SK-N-SH (cell line): ENCODE data around the gene SLFN14. TPM values are rescaled to one million over a fixed set of nuclear protein-coding genes. Genes with fewer than 3 reads are reported as not detected.

Experiments
- CTCF ChIA-PET: fragments of 300-600, 350-600 bp; formaldehyde crosslinking; extraction: SDS; loops from one replicate; lab custom pipeline; 2021; lab: Yijun Ruan, JAX
- POLR2A ChIA-PET: fragments of 350-600 bp; sonication (Branson Sonifier 250); formaldehyde crosslinking; extraction: SDS; loops from one replicate; lab custom pipeline; 2020; ENCODE audit warnings: antibody characterized with exemption, inconsistent platforms; lab: Yijun Ruan, JAX
- DNase-seq: peaks from one replicate; pipeline ENCODE4 v3.0.0; 2012
- H2AFZ ChIP-seq: fragments of 200-600 bp; sonication (generic); 2 replicates; pipeline ENCODE4 v1.8.1; 2016; ENCODE audit warnings: antibody characterized with exemption, mild to moderate bottlenecking, low read depth
- H3F3A ChIP-seq: fragments of 200-600 bp; sonication (generic); replicated peaks from 2 replicates; pipeline ENCODE3; 2016; ENCODE audit warnings: antibody characterized with exemption, mild to moderate bottlenecking; ENCODE audit not compliant: insufficient read depth
- H3K27ac ChIP-seq, 2 experiments: fragments of 200-500 bp in 1 of 2; fragments of 200-600 bp in 1 of 2; sonication (Bioruptor generic) in 1 of 2; sonication (generic), shearing (Covaris generic) in 1 of 2; 2 replicates each; pipeline versions ENCODE4 v1.5.1 to v1.6.1; 2014 to 2016; ENCODE audit warnings: low read depth in 2 of 2, inconsistent platforms in 1 of 2, low read length in 1 of 2, mild to moderate bottlenecking in 1 of 2, mixed read lengths in 1 of 2
- H3K27me3 ChIP-seq: fragments of 200-600 bp; sonication (generic), shearing (Covaris generic); 2 replicates; pipeline ENCODE4 v1.6.1; 2016; ENCODE audit warnings: mixed run types; ENCODE audit not compliant: insufficient read depth
- H3K36me3 ChIP-seq, 2 experiments: fragments of 200-500 bp in 1 of 2; fragments of 200-600 bp in 1 of 2; sonication (Bioruptor generic) in 1 of 2; sonication (generic) in 1 of 2; replicated peaks in 1 of 2; 2 replicates each; pipeline versions ENCODE3 to v1.5.1; 2014 to 2016; ENCODE audit warnings: low read length in 1 of 2, mild to moderate bottlenecking in 1 of 2; ENCODE audit not compliant: insufficient read depth in 2 of 2, control insufficient read depth in 1 of 2
- H3K4me1 ChIP-seq, 2 experiments: fragments of 200-500 bp in 1 of 2; fragments of 200-600 bp in 1 of 2; sonication (Bioruptor generic) in 1 of 2; sonication (generic), shearing (Covaris generic) in 1 of 2; 2 replicates each; pipeline versions ENCODE4 v1.5.1 to v1.6.1; 2014 to 2016; ENCODE audit warnings: low read depth in 1 of 2, low read length in 1 of 2, mixed run types in 1 of 2; ENCODE audit not compliant: insufficient read depth in 2 of 2, control insufficient read depth in 1 of 2
- H3K4me2 ChIP-seq: fragments of 200-600 bp; sonication (generic), shearing (Covaris generic); 2 replicates; pipeline ENCODE4 v1.6.1; 2017; ENCODE audit warnings: mixed run types
- H3K4me3 ChIP-seq, 2 experiments: fragments of 200-500 bp in 1 of 2; fragments of 200-600 bp in 1 of 2; sonication (Bioruptor generic) in 1 of 2; sonication (generic), shearing (Covaris generic) in 1 of 2; 2 replicates each; pipeline versions ENCODE4 v1.5.1 to v1.8.1; 2014 to 2016; ENCODE audit warnings: low read depth in 2 of 2, inconsistent platforms in 1 of 2, low read length in 1 of 2, mild to moderate bottlenecking in 1 of 2, mixed read lengths in 1 of 2, moderate library complexity in 1 of 2
- H3K79me2 ChIP-seq: fragments of 200-600 bp; sonication (generic); 2 replicates; pipeline ENCODE4 v1.8.1; 2017; ENCODE audit warnings: mild to moderate bottlenecking; ENCODE audit not compliant: insufficient read depth
- H3K9ac ChIP-seq: fragments of 200-600 bp; sonication (generic); 2 replicates; pipeline ENCODE4 v1.6.1; 2017; ENCODE audit warnings: mixed run types
- H3K9me2 ChIP-seq: fragments of 200-600 bp; sonication (generic); 2 replicates; pipeline ENCODE4 v1.6.1; 2017; ENCODE audit warnings: mixed run types
- H3K9me3 ChIP-seq: fragments of 200-600 bp; sonication (generic); 2 replicates; pipeline ENCODE4 v1.6.1; 2017; ENCODE audit warnings: mixed run types, mild to moderate bottlenecking, moderate library complexity
- H4K20me1 ChIP-seq: fragments of 200-600 bp; sonication (generic); 2 replicates; pipeline ENCODE4 v1.6.1; 2017; ENCODE audit warnings: mild to moderate bottlenecking, mixed run types; ENCODE audit not compliant: insufficient read depth
- CHD2 ChIP-seq: fragments of 150-350 bp; IDR thresholded peaks from 2 replicates; pipeline ENCODE4 v1.6.1; 2018; ENCODE audit warnings: low read length; ENCODE audit not compliant: partially characterized antibody
- EP300 ChIP-seq, 2 experiments: IDR thresholded peaks; 2 replicates each; pipeline versions ENCODE4 v1.4.0 to v1.6.1; 2012; ENCODE audit warnings: borderline replicate concordance in 1 of 2, low read depth in 1 of 2, low read length in 1 of 2
- FOSL2 ChIP-seq: IDR thresholded peaks from 2 replicates; pipeline ENCODE4 v1.4.0; 2012; ENCODE audit warnings: low read depth, mild to moderate bottlenecking, moderate library complexity, borderline replicate concordance
- GATA2 ChIP-seq: sonication (generic); formaldehyde crosslinking; IDR thresholded peaks from 2 replicates; pipeline ENCODE4 v1.5.0; 2020; ENCODE audit warnings: mild to moderate bottlenecking, missing genetic modification reagents
- MEF2A ChIP-seq: IDR thresholded peaks from 2 replicates; pipeline ENCODE4 v1.4.0; 2012; ENCODE audit warnings: low read depth, borderline replicate concordance
- RAD21 ChIP-seq: IDR thresholded peaks from 2 replicates; pipeline ENCODE4 v1.6.1; 2012; ENCODE audit warnings: mild to moderate bottlenecking, low read length
- RXRA ChIP-seq: IDR thresholded peaks from 2 replicates; pipeline ENCODE4 v1.4.0; 2012; ENCODE audit warnings: low read depth, mild to moderate bottlenecking, borderline replicate concordance
- SMC3 ChIP-seq: IDR thresholded peaks from 2 replicates; pipeline ENCODE4 v1.6.1; 2012; ENCODE audit warnings: low read depth, low read length, improper control_type of control experiment
- TCF12 ChIP-seq: IDR thresholded peaks from 2 replicates; pipeline ENCODE4 v1.4.0; 2012
- TEAD4 ChIP-seq: IDR thresholded peaks from 2 replicates; pipeline ENCODE4 v1.4.0; 2012; ENCODE audit warnings: mild to moderate bottlenecking, borderline replicate concordance; ENCODE audit not compliant: insufficient read depth
- WGBS: methylation state at CpG from one replicate; pipeline ENCODE4 v1.1.6; 2017; ENCODE audit warnings: low lambda C conversion rate; 5-methylcytosine and 5-hydroxymethylcytosine counted together
- polyA plus RNA-seq, 3 experiments: library from polyadenylated mRNA; depleted of rRNA; stranded (reverse); fragments of >200 nt; gene quantifications; 2 replicates each; pipeline ENCODE4 v1.2.3, GENCODE V29; 2012
- TF ChIP-seq, protein P1 (sequence below): IDR thresholded peaks from 2 replicates; pipeline ENCODE4 v1.4.0; 2012; ENCODE audit warnings: low read depth, borderline replicate concordance
- TF ChIP-seq, protein P2 (sequence below): IDR thresholded peaks from 2 replicates; pipeline ENCODE4 v1.6.1; 2012; ENCODE audit warnings: mild to moderate bottlenecking, low read depth, low read length, moderate library complexity
- TF ChIP-seq, protein P3 (sequence below): fragments of 200-600 bp; sonication (generic); IDR thresholded peaks from 2 replicates; pipeline ENCODE4 v1.6.1; 2017; ENCODE audit warnings: antibody characterized with exemption, mild to moderate bottlenecking, moderate library complexity
- TF ChIP-seq, protein P4 (sequence below): fragments of 150-350 bp; IDR thresholded peaks from 2 replicates; pipeline ENCODE4 v1.6.1; 2016; ENCODE audit warnings: mild to moderate bottlenecking, low read depth, low read length
- TF ChIP-seq, protein P5 (sequence below): IDR thresholded peaks from 2 replicates; pipeline ENCODE4 v1.4.0; 2012; ENCODE audit warnings: low read depth, borderline replicate concordance

SLFN14 gene
- polyA plus RNA-seq, 1 of the 3 experiments (the other 2 are of a cell fraction): not detected

DNA sequence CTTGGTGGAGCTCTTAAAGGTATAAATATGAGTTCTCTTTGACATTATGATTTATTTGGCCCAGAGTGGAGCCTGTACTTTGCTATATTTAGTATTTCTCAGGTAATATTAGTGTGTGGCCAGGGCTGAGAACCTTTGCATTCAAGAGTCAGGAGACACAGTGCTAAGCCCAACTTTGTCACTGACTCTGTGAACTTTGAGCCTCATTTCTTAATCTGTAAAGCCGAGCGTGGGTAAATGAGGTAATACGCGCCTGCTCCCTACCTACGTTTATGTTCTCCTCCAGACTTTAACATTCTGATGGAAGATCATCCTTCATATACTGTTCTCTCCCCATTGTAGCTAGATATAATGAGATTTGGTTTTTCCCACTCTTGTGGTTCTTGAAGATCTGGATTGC lies 37.0 kb upstream of the SLFN14 start:
- ChIA-PET POLR2A (no interaction called here), CTCF (interaction anchor here (1.1 to 3.6 kb wide), 2 partner anchors 15 to 150 kb away, joined by 3 to 19 read pairs; no protein-coding TSS in a partner anchor)
- no peak for DNase-seq
- peaks cover 31% of the 10 kb centered on the region for H4K20me1 ChIP-seq
- H3K27me3 ChIP-seq: no peaks in the 10 kb centered on the region
- H3K4me1 ChIP-seq: no peaks in the 10 kb centered on the region
- peaks cover 94% of the 10 kb centered on the region for H3K79me2 ChIP-seq
- H3K9ac ChIP-seq: no peak overlapping the region
- no peak overlapping the region for H3K27ac ChIP-seq
- 76% methylated on average over 5 of the region's 5 CpGs for WGBS
- H2AFZ ChIP-seq: no peak overlapping the region
- H3K9me2 ChIP-seq: no peaks in the 10 kb centered on the region
- no peaks in the 10 kb centered on the region for H3K9me3 ChIP-seq
- no peak for TF ChIP-seq GATA2 (CRISPR knock-in tag)
- TF ChIP-seq, protein P1, sequence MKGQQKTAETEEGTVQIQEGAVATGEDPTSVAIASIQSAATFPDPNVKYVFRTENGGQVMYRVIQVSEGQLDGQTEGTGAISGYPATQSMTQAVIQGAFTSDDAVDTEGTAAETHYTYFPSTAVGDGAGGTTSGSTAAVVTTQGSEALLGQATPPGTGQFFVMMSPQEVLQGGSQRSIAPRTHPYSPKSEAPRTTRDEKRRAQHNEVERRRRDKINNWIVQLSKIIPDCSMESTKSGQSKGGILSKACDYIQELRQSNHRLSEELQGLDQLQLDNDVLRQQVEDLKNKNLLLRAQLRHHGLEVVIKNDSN: no peak
- no peak for TF ChIP-seq MEF2A
- TF ChIP-seq FOSL2: no peak
- TF ChIP-seq, protein P2, sequence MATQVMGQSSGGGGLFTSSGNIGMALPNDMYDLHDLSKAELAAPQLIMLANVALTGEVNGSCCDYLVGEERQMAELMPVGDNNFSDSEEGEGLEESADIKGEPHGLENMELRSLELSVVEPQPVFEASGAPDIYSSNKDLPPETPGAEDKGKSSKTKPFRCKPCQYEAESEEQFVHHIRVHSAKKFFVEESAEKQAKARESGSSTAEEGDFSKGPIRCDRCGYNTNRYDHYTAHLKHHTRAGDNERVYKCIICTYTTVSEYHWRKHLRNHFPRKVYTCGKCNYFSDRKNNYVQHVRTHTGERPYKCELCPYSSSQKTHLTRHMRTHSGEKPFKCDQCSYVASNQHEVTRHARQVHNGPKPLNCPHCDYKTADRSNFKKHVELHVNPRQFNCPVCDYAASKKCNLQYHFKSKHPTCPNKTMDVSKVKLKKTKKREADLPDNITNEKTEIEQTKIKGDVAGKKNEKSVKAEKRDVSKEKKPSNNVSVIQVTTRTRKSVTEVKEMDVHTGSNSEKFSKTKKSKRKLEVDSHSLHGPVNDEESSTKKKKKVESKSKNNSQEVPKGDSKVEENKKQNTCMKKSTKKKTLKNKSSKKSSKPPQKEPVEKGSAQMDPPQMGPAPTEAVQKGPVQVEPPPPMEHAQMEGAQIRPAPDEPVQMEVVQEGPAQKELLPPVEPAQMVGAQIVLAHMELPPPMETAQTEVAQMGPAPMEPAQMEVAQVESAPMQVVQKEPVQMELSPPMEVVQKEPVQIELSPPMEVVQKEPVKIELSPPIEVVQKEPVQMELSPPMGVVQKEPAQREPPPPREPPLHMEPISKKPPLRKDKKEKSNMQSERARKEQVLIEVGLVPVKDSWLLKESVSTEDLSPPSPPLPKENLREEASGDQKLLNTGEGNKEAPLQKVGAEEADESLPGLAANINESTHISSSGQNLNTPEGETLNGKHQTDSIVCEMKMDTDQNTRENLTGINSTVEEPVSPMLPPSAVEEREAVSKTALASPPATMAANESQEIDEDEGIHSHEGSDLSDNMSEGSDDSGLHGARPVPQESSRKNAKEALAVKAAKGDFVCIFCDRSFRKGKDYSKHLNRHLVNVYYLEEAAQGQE: no peak
- no peak for TF ChIP-seq RAD21
- no peak for TF ChIP-seq RXRA
- TF ChIP-seq, protein P3, sequence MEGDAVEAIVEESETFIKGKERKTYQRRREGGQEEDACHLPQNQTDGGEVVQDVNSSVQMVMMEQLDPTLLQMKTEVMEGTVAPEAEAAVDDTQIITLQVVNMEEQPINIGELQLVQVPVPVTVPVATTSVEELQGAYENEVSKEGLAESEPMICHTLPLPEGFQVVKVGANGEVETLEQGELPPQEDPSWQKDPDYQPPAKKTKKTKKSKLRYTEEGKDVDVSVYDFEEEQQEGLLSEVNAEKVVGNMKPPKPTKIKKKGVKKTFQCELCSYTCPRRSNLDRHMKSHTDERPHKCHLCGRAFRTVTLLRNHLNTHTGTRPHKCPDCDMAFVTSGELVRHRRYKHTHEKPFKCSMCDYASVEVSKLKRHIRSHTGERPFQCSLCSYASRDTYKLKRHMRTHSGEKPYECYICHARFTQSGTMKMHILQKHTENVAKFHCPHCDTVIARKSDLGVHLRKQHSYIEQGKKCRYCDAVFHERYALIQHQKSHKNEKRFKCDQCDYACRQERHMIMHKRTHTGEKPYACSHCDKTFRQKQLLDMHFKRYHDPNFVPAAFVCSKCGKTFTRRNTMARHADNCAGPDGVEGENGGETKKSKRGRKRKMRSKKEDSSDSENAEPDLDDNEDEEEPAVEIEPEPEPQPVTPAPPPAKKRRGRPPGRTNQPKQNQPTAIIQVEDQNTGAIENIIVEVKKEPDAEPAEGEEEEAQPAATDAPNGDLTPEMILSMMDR: no peak
- no peak for TF ChIP-seq TEAD4
- no peak for TF ChIP-seq TCF12
- TF ChIP-seq CHD2: no peak
- TF ChIP-seq, protein P4, sequence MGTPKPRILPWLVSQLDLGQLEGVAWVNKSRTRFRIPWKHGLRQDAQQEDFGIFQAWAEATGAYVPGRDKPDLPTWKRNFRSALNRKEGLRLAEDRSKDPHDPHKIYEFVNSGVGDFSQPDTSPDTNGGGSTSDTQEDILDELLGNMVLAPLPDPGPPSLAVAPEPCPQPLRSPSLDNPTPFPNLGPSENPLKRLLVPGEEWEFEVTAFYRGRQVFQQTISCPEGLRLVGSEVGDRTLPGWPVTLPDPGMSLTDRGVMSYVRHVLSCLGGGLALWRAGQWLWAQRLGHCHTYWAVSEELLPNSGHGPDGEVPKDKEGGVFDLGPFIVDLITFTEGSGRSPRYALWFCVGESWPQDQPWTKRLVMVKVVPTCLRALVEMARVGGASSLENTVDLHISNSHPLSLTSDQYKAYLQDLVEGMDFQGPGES: no peak
- TF ChIP-seq EP300 (IDR thresholded peaks at IDR 0.05; ENCODE audit: borderline replicate concordance in 1 of 2, low read depth in 1 of 2, low read length in 1 of 2): no peak
- TF ChIP-seq, protein P5, sequence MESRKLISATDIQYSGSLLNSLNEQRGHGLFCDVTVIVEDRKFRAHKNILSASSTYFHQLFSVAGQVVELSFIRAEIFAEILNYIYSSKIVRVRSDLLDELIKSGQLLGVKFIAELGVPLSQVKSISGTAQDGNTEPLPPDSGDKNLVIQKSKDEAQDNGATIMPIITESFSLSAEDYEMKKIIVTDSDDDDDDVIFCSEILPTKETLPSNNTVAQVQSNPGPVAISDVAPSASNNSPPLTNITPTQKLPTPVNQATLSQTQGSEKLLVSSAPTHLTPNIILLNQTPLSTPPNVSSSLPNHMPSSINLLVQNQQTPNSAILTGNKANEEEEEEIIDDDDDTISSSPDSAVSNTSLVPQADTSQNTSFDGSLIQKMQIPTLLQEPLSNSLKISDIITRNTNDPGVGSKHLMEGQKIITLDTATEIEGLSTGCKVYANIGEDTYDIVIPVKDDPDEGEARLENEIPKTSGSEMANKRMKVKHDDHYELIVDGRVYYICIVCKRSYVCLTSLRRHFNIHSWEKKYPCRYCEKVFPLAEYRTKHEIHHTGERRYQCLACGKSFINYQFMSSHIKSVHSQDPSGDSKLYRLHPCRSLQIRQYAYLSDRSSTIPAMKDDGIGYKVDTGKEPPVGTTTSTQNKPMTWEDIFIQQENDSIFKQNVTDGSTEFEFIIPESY: no peak
- TF ChIP-seq SMC3: no peak
- peaks cover 74 to 86% of the 10 kb centered on the region in 2 experiments for H3K36me3 ChIP-seq
- H3F3A ChIP-seq: no peaks in the 10 kb centered on the region
- H3K4me2 ChIP-seq: no peak overlapping the region
- no peak overlapping the region for H3K4me3 ChIP-seq
